ENCODE data around the gene GRIPAP1. TPM values are rescaled to one million over a fixed set of nuclear protein-coding genes. Genes with fewer than 3 reads are reported as not detected.

Gene GRIPAP1
- total and polyA plus RNA-seq, 2 donors, result 19.5 to 37.0 TPM

DNA sequence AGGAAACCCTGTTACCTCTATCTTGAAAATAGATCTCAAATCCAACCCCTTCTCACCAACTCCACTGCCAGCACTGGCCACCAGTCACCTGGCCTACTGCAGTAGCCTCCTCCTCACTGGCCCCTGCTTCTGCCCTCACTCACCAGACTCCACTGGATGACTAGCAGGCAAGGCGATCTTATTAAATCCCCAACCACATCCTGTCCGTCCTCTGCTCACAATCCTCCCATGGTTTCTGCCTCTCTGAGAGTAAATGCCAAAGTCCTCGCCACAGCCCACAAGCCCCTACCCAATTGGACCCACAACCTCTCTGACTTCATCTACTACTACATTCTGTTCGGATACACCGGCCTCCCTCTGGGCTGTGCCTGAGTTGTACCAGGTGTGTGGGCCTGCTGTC lies 77.8 kb downstream of the GRIPAP1 start:
- DNase-seq (ENCODE audit: low read depth in 6 of 9, low spot score in 9 of 9), result no peak
- H3K36me3 ChIP-seq (ENCODE audit: control insufficient read depth in 2 of 2, insufficient read depth in 2 of 2, low read length in 1 of 2), result peaks cover 38 to 42% of the 10 kb centered on the region in 2 donors
- 92% methylated on average over 5 of the region's 5 CpGs for WGBS
- no peaks in the 10 kb centered on the region for H3K27me3 ChIP-seq (ENCODE audit: control insufficient read depth in 2 of 2, insufficient read depth in 1 of 2, low read length in 1 of 2)
- H3K9me3 ChIP-seq (ENCODE audit: control insufficient read depth in 2 of 2, insufficient read depth in 1 of 2, low read length in 1 of 2), result peaks cover 0 to under 1% of the 10 kb centered on the region in 2 donors
- H3K27ac ChIP-seq (ENCODE audit: low read depth in 1 of 2, low read length in 1 of 2), result no peak overlapping the region
- H3K4me1 ChIP-seq (ENCODE audit: control insufficient read depth in 2 of 2, insufficient read depth in 2 of 2, low read length in 2 of 2), result peaks cover 11 to 30% of the 10 kb centered on the region in 2 donors
- H3K4me3 ChIP-seq (ENCODE audit: low read length in 2 of 2), result no peak overlapping the region

DNA sequence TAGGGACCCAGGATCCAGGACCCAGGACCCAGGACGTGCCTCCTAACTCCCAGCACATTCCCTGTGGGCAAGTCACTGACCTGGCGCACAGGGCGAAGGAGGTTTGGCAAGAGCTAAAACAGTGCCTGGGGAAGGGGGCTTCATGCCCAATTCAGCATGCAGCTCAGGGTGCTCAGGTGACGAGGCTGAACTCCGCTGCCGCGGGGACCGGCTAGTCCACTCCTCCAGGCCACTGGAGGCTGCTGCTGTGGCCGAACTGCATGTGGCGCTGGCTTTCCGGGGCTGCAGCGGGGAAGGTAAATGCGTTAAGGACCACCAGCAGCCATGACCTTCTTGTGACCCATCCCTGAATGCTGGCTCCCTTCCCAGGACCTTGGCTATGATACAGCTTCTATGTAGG lies 78.3 kb downstream of the GRIPAP1 start:
- no peaks in the 10 kb centered on the region for H3K27me3 ChIP-seq (ENCODE audit: control insufficient read depth in 2 of 2, insufficient read depth in 1 of 2, low read length in 1 of 2)
- no peak overlapping the region for H3K4me3 ChIP-seq (ENCODE audit: low read length in 2 of 2)
- H3K27ac ChIP-seq (ENCODE audit: low read depth in 1 of 2, low read length in 1 of 2), result no peak overlapping the region
- DNase-seq (ENCODE audit: low read depth in 6 of 9, low spot score in 9 of 9), result no peak
- H3K9me3 ChIP-seq (ENCODE audit: control insufficient read depth in 2 of 2, insufficient read depth in 1 of 2, low read length in 1 of 2), result peaks cover 0 to 5% of the 10 kb centered on the region in 2 donors
- peaks cover 38 to 42% of the 10 kb centered on the region in 2 donors for H3K36me3 ChIP-seq (ENCODE audit: control insufficient read depth in 2 of 2, insufficient read depth in 2 of 2, low read length in 1 of 2)
- H3K4me1 ChIP-seq (ENCODE audit: control insufficient read depth in 2 of 2, insufficient read depth in 2 of 2, low read length in 2 of 2), result peaks cover 11 to 31% of the 10 kb centered on the region in 2 donors
- WGBS, result 99% methylated on average over 13 of the region's 13 CpGs

Other genes with a start within 250 kb of the GRIPAP1 start
- not detected for gene GLOD5, start 240.5 kb downstream of the GRIPAP1 start, total RNA-seq
- gene GLOD5, start 240.5 kb downstream of the GRIPAP1 start, polyA plus RNA-seq, result 0.07 TPM
- gene GATA1, start 215.7 kb downstream of the GRIPAP1 start, total RNA-seq, result 0.57 TPM
- gene GATA1, start 215.7 kb downstream of the GRIPAP1 start, polyA plus RNA-seq, result 0.14 TPM
- gene HDAC6, start 200.2 kb downstream of the GRIPAP1 start, total RNA-seq, result 46.0 TPM
- gene HDAC6, start 200.2 kb downstream of the GRIPAP1 start, polyA plus RNA-seq, result 109 TPM
- gene ERAS, start 175.8 kb downstream of the GRIPAP1 start, total RNA-seq, result not detected
- gene ERAS, start 175.8 kb downstream of the GRIPAP1 start, polyA plus RNA-seq, result 0.09 TPM
- 0.33 TPM for gene PCSK1N, start 166.7 kb downstream of the GRIPAP1 start, total RNA-seq
- 0.55 TPM for gene PCSK1N, start 166.7 kb downstream of the GRIPAP1 start, polyA plus RNA-seq
- gene TIMM17B, start 104.5 kb downstream of the GRIPAP1 start, total RNA-seq, result 60.9 TPM
- 52.3 TPM for gene TIMM17B, start 104.5 kb downstream of the GRIPAP1 start, polyA plus RNA-seq
- gene PQBP1, start 104.3 kb downstream of the GRIPAP1 start, total RNA-seq, result 81.0 TPM
- gene PQBP1, start 104.3 kb downstream of the GRIPAP1 start, polyA plus RNA-seq, result 86.0 TPM
- gene SLC35A2, start 90.6 kb downstream of the GRIPAP1 start, total RNA-seq, result 8.4 TPM
- gene SLC35A2, start 90.6 kb downstream of the GRIPAP1 start, polyA plus RNA-seq, result 13.3 TPM
- 54.2 TPM for gene PIM2, start 83.2 kb downstream of the GRIPAP1 start, total RNA-seq
- 75.4 TPM for gene PIM2, start 83.2 kb downstream of the GRIPAP1 start, polyA plus RNA-seq
- 28.8 TPM for gene OTUD5, start 44.7 kb downstream of the GRIPAP1 start, total RNA-seq
- 62.4 TPM for gene OTUD5, start 44.7 kb downstream of the GRIPAP1 start, polyA plus RNA-seq
- 0.19 TPM for gene KCND1, start 30.4 kb downstream of the GRIPAP1 start, total RNA-seq
- 3.1 TPM for gene KCND1, start 30.4 kb downstream of the GRIPAP1 start, polyA plus RNA-seq
- gene TFE3, start 41.1 kb upstream of the GRIPAP1 start, total RNA-seq, result 9.1 TPM
- gene TFE3, start 41.1 kb upstream of the GRIPAP1 start, polyA plus RNA-seq, result 27.1 TPM
- gene CCDC120, start 56.7 kb upstream of the GRIPAP1 start, total RNA-seq, result 0.71 TPM
- 4.4 TPM for gene CCDC120, start 56.7 kb upstream of the GRIPAP1 start, polyA plus RNA-seq
- gene PRAF2, start 71.7 kb upstream of the GRIPAP1 start, total RNA-seq, result 4.1 TPM
- gene PRAF2, start 71.7 kb upstream of the GRIPAP1 start, polyA plus RNA-seq, result 24.6 TPM
- gene WDR45, start 77.6 kb upstream of the GRIPAP1 start, total RNA-seq, result 27.3 TPM
- 103 TPM for gene WDR45, start 77.6 kb upstream of the GRIPAP1 start, polyA plus RNA-seq
- gene GPKOW, start 121.5 kb upstream of the GRIPAP1 start, total RNA-seq, result 24.7 TPM
- 15.1 TPM for gene GPKOW, start 121.5 kb upstream of the GRIPAP1 start, polyA plus RNA-seq
- 1.3 TPM for gene MAGIX, start 160.5 kb upstream of the GRIPAP1 start, total RNA-seq
- gene MAGIX, start 160.5 kb upstream of the GRIPAP1 start, polyA plus RNA-seq, result 3.0 TPM
- gene PLP2, start 169.6 kb upstream of the GRIPAP1 start, total RNA-seq, result 36.6 TPM
- 130 TPM for gene PLP2, start 169.6 kb upstream of the GRIPAP1 start, polyA plus RNA-seq
- 2.2 TPM for gene PRICKLE3, start 184.1 kb upstream of the GRIPAP1 start, total RNA-seq
- gene PRICKLE3, start 184.1 kb upstream of the GRIPAP1 start, polyA plus RNA-seq, result 5.4 TPM
- gene SYP, start 197.9 kb upstream of the GRIPAP1 start, total RNA-seq, result 14.4 TPM
- 3.6 TPM for gene SYP, start 197.9 kb upstream of the GRIPAP1 start, polyA plus RNA-seq
- 0.61 TPM for gene CACNA1F, start 231.1 kb upstream of the GRIPAP1 start, total RNA-seq
- 1.8 TPM for gene CACNA1F, start 231.1 kb upstream of the GRIPAP1 start, polyA plus RNA-seq
- 15.2 TPM for gene CCDC22, start 233.2 kb upstream of the GRIPAP1 start, total RNA-seq
- 20.9 TPM for gene CCDC22, start 233.2 kb upstream of the GRIPAP1 start, polyA plus RNA-seq